Calu3 (cell line): ENCODE results near the gene RAB42. TPM values are rescaled to one million over a fixed set of nuclear protein-coding genes. Genes with fewer than 3 reads are reported as not detected.

Experiments used
- BruUV-seq: library from RNA; stranded (reverse); fragments of 400-500 nt; replicated peaks from 2 replicates; lab custom pipeline; 2021; lab: Mats Ljungman, UMichigan
- CTCF ChIA-PET: fragments of 300-600 bp; sonication (Branson Sonifier 250); formaldehyde crosslinking; loops from one replicate; lab custom pipeline; 2022; ENCODE audit warnings: antibody characterized with exemption; lab: Charles Lee
- DNase-seq: peaks from one replicate; pipeline ENCODE4 v3.0.0; 2022
- H3K27ac Mint-ChIP-seq: one replicate; pipeline ENCODE4 v1.8.0; 2022; ENCODE audit warnings: mixed read lengths; ENCODE audit not compliant: unreplicated experiment
- H3K27me3 Mint-ChIP-seq: one replicate; pipeline ENCODE4 v1.8.0; 2022; ENCODE audit warnings: mixed read lengths; ENCODE audit not compliant: unreplicated experiment
- H3K36me3 Mint-ChIP-seq: one replicate; pipeline ENCODE4 v1.8.0; 2022; ENCODE audit warnings: mild to moderate bottlenecking, moderate library complexity, mixed read lengths; ENCODE audit not compliant: insufficient read depth, unreplicated experiment
- H3K4me1 Mint-ChIP-seq: one replicate; pipeline ENCODE4 v1.8.0; 2022; ENCODE audit warnings: mild to moderate bottlenecking, low read depth, mixed read lengths; ENCODE audit not compliant: unreplicated experiment
- H3K4me3 Mint-ChIP-seq: one replicate; pipeline ENCODE4 v1.8.0; 2022; ENCODE audit warnings: mild to moderate bottlenecking, low read depth, moderate library complexity, mixed read lengths; ENCODE audit not compliant: unreplicated experiment
- H3K9me3 Mint-ChIP-seq: one replicate; pipeline ENCODE4 v1.8.0; 2022; ENCODE audit warnings: low read depth, mixed read lengths; ENCODE audit not compliant: unreplicated experiment
- CTCF ChIP-seq: fragments of 200-600 bp; IDR thresholded peaks from one replicate; pipeline ENCODE4 v1.8.0; 2022; ENCODE audit warnings: antibody characterized with exemption; ENCODE audit not compliant: unreplicated experiment
- intact Hi-C: fragments of 100-400 bp; cut with micrococcal nuclease; formaldehyde crosslinking; loops from one replicate; pipeline ENCODE4 v1.10.0; 2022; ENCODE audit not compliant: unreplicated experiment
- total RNA-seq: library from RNA; stranded (reverse); gene quantifications from 2 replicates; pipeline ENCODE4 v1.2.3, GENCODE V29; 2022

The RAB42 gene
- total RNA-seq, 1 experiment from 2014 or later: 1.1 TPM

DNA sequence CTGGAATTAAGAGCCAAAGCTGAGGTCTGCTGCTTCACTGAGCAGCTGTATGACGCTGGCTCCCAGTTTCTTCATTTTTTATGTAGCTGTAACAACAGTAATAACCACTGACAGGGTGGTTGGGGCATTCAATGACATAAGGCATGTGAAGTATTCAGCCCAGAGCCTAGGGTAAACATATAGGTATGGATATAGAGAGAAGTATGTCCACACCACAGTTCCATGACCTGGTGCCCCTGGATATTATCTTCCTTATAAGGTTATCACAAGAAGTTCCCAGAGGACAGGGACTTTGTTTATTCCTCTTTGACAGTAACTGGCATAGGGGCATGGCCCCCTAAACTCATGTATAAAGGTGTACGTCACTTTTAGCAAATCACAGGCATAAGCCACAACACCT lies 14.7 kb downstream of the RAB42 start:
- Mint-ChIP-seq H3K27me3 (no peaks in the 10 kb centered on the region), H3K4me3 (no peak overlapping the region), H3K4me1 (peaks cover 7% of the 10 kb centered on the region), H3K27ac (no peak overlapping the region), H3K36me3 (peaks cover 28% of the 10 kb centered on the region), H3K9me3 (no peaks in the 10 kb centered on the region)
- no peak for DNase-seq
- CTCF ChIA-PET: no interaction called here
- no TSS peak for BruUV-seq
- intact Hi-C loops: loop anchor here (10.0 kb wide), 1 partner anchor 232 kb away; no protein-coding TSS in a partner anchor
- TF ChIP-seq CTCF: no peak

GRCh38 chr1:28613175-28613574 lies 21.1 kb downstream of the RAB42 start:
- H3K36me3 Mint-ChIP-seq: peaks cover 18% of the 10 kb centered on the region
- no peaks in the 10 kb centered on the region for H3K4me1 Mint-ChIP-seq
- CTCF ChIA-PET: no interaction called here
- no peak overlapping the region for H3K4me3 Mint-ChIP-seq
- intact Hi-C loops: no loop called here
- no peak overlapping the region for H3K27ac Mint-ChIP-seq
- DNase-seq: no peak
- no peaks in the 10 kb centered on the region for H3K9me3 Mint-ChIP-seq
- no peaks in the 10 kb centered on the region for H3K27me3 Mint-ChIP-seq
- BruUV-seq: no TSS peak
- no peak for TF ChIP-seq CTCF

- Mint-ChIP-seq H3K27me3 (no peaks in the 10 kb centered on the region), H3K4me3 (no peak overlapping the region), H3K36me3 (peaks cover 5% of the 10 kb centered on the region), H3K4me1 (no peaks in the 10 kb centered on the region), H3K9me3 (no peaks in the 10 kb centered on the region), H3K27ac (no peak overlapping the region)
- TF ChIP-seq CTCF: no peak
- no TSS peak for BruUV-seq
- DNase-seq: no peak
- CTCF ChIA-PET: no interaction called here
- intact Hi-C loops: no loop called here
Observed at GRCh38 chr1:28631713-28632112, 39.6 kb downstream of the RAB42 start.

- Mint-ChIP-seq H3K9me3 (no peaks in the 10 kb centered on the region), H3K4me1 (no peaks in the 10 kb centered on the region)
- BruUV-seq: no TSS peak
Observed at GRCh38 chr1:28632560-28632959, 40.5 kb downstream of the RAB42 start.

More at GRCh38 chr1:28632560-28632959, 40.5 kb downstream of the RAB42 start:
- peaks cover 5% of the 10 kb centered on the region for H3K36me3 Mint-ChIP-seq
- H3K27me3 Mint-ChIP-seq: no peaks in the 10 kb centered on the region
- no peak overlapping the region for H3K27ac Mint-ChIP-seq
- no peak for DNase-seq
- H3K4me3 Mint-ChIP-seq: no peak overlapping the region
- intact Hi-C loops: no loop called here
- CTCF ChIA-PET: no interaction called here
- TF ChIP-seq CTCF: no peak
